Endothelial cell (in vitro differentiated cells): ENCODE data around the gene PNMA8A. TPM values are rescaled to one million over a fixed set of nuclear protein-coding genes. Genes with fewer than 3 reads are reported as not detected.

Experiments used
- DNase-seq: peaks from one replicate; pipeline ENCODE4 v3.0.0; 2021; ENCODE audit warnings: low spot score
- H3K27ac Mint-ChIP-seq: one replicate; pipeline ENCODE4 v1.8.0; 2021; ENCODE audit warnings: mixed read lengths, inconsistent platforms; ENCODE audit not compliant: unreplicated experiment
- H3K27me3 Mint-ChIP-seq: one replicate; pipeline ENCODE4 v1.8.0; 2021; ENCODE audit warnings: mild to moderate bottlenecking, moderate library complexity, mixed read lengths, inconsistent platforms; ENCODE audit not compliant: unreplicated experiment
- H3K36me3 Mint-ChIP-seq: one replicate; pipeline ENCODE4 v1.8.0; 2021; ENCODE audit warnings: mild to moderate bottlenecking, low read depth, mixed read lengths, inconsistent platforms; ENCODE audit not compliant: unreplicated experiment
- H3K4me1 Mint-ChIP-seq: one replicate; pipeline ENCODE4 v1.8.0; 2021; ENCODE audit warnings: mild to moderate bottlenecking, mixed read lengths, inconsistent platforms; ENCODE audit not compliant: unreplicated experiment
- H3K4me3 Mint-ChIP-seq: one replicate; pipeline ENCODE4 v1.8.0; 2021; ENCODE audit warnings: mild to moderate bottlenecking, mixed read lengths, inconsistent platforms; ENCODE audit not compliant: unreplicated experiment
- H3K9me3 Mint-ChIP-seq: one replicate; pipeline ENCODE4 v1.8.0; 2021; ENCODE audit warnings: mixed read lengths, inconsistent platforms; ENCODE audit not compliant: unreplicated experiment
- total RNA-seq: library from RNA; stranded (reverse); fragmentation: NEBNext Ultra II Directional; extraction: Animal tissue kit (Norgen Biotek cat#: 25700); gene quantifications from one replicate; pipeline ENCODE4 v1.2.1, GENCODE V29; 2021; ENCODE audit not compliant: unreplicated experiment
- TF ChIP-seq, protein P1 (sequence below): fragments of 200-600 bp; sonication (generic); IDR thresholded peaks from one replicate; pipeline ENCODE4 v1.5.0; 2021; ENCODE audit warnings: antibody characterized with exemption; ENCODE audit not compliant: unreplicated experiment

Gene PNMA8A
- total RNA-seq, 1 donor from 2014 or later, result 12.4 TPM

DNA sequence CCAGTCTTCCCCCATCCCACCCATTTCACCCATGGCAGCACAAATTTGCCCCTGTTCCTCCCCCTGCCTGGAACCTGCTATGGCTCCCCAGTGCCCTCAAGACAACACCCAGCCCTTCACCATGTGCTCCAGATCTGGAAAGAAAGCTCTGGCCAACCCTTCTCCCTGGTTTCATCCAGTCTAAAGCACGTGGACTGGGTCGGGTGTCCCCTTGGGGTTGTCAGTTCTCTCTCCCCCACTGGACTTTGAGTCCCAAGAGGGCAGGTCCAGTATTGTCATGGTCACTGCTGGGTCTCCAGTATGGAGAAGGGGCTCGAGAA, 43.9 kb upstream of the PNMA8A start:
- no peaks in the 10 kb centered on the region for H3K4me1 Mint-ChIP-seq
- H3K36me3 Mint-ChIP-seq, result no peaks in the 10 kb centered on the region
- peaks cover 5% of the 10 kb centered on the region for H3K27me3 Mint-ChIP-seq
- TF ChIP-seq, protein P1, sequence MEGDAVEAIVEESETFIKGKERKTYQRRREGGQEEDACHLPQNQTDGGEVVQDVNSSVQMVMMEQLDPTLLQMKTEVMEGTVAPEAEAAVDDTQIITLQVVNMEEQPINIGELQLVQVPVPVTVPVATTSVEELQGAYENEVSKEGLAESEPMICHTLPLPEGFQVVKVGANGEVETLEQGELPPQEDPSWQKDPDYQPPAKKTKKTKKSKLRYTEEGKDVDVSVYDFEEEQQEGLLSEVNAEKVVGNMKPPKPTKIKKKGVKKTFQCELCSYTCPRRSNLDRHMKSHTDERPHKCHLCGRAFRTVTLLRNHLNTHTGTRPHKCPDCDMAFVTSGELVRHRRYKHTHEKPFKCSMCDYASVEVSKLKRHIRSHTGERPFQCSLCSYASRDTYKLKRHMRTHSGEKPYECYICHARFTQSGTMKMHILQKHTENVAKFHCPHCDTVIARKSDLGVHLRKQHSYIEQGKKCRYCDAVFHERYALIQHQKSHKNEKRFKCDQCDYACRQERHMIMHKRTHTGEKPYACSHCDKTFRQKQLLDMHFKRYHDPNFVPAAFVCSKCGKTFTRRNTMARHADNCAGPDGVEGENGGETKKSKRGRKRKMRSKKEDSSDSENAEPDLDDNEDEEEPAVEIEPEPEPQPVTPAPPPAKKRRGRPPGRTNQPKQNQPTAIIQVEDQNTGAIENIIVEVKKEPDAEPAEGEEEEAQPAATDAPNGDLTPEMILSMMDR, result no peak
- no peak overlapping the region for H3K27ac Mint-ChIP-seq
- no peak for DNase-seq
- peaks cover 3% of the 10 kb centered on the region for H3K9me3 Mint-ChIP-seq
- H3K4me3 Mint-ChIP-seq, result no peak overlapping the region

DNA sequence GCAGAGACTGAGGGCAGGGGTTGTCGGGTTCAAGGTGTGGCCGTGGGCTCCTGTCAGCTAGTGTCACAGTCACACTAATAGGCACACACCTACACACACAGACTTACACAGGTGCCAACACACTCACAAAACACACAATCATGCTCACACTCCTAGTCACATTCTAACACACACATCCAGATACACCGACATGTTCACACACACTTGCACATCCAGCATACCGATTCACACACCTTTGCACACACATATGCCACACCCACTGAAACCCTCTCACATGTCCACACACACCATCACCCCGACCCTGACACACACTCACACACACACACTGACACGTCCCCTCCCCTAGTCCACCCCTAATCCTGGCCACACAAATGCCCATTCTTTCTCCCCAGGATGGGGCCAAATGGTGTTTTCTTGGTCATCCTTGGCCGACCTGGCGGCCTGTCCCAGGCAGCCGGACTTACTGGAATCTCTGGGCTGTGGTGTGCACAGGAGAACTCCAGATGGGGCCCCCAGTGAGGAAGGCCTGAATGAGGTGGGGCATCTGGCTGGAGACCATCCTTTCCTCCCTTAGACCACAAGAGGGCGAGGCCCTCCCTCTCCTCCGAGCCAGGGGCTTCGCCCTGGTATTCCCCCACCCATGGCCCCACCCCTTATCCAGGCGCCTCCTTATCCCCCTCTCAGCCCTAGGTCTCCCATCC, 43.4 kb upstream of the PNMA8A start:
- Mint-ChIP-seq H3K27me3 (peaks cover 5% of the 10 kb centered on the region), H3K9me3 (peaks cover 3% of the 10 kb centered on the region), H3K4me3 (no peak overlapping the region), H3K4me1 (no peaks in the 10 kb centered on the region), H3K36me3 (no peaks in the 10 kb centered on the region), H3K27ac (no peak overlapping the region)
- no peak for DNase-seq
- TF ChIP-seq, protein P1, result no peak

DNA sequence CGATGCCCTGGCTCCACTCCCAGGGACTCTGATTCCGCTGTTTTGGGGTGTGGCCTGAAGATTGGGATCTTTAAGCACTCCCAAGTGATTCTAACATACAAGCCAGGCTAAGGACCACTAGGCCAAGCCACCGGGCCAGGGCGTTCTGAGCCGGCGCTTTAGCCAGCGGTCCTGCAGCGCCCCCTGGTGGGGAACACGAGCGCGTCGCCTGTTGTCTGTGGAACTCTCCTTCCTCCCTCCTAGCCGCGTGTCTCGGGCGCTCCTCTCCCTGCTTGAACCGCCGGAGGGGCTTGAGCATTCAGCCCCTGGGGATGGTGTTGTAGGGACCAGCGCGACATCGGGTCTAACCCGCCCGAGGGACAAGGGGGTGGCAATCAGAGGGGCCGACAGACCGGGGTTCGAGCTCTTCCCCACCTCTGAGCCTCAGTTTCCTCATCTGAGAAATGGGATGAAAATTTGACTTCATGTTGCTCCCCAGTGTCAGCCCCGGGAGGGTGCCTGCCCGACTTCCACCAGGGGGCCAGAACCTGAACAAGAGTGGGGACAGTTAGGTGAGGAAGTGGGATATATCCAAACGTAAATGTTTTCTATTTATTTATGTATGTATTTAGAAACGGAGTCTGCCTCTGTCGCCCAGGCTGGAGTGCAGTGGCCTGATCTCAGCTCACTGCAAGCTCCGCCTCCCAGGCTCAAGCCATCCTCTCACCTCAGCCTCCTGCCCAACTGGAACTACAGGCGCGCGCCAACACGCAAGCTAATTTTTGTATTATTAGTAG, 42.3 kb upstream of the PNMA8A start:
- H3K27ac Mint-ChIP-seq, result no peak overlapping the region
- no peaks in the 10 kb centered on the region for H3K36me3 Mint-ChIP-seq
- peaks cover 3% of the 10 kb centered on the region for H3K9me3 Mint-ChIP-seq
- TF ChIP-seq, protein P1, result peak; percentile 99
- H3K27me3 Mint-ChIP-seq, result peaks cover 4% of the 10 kb centered on the region
- H3K4me1 Mint-ChIP-seq, result no peaks in the 10 kb centered on the region
- DNase-seq, result peak; percentile 96
- H3K4me3 Mint-ChIP-seq, result no peak overlapping the region

DNA sequence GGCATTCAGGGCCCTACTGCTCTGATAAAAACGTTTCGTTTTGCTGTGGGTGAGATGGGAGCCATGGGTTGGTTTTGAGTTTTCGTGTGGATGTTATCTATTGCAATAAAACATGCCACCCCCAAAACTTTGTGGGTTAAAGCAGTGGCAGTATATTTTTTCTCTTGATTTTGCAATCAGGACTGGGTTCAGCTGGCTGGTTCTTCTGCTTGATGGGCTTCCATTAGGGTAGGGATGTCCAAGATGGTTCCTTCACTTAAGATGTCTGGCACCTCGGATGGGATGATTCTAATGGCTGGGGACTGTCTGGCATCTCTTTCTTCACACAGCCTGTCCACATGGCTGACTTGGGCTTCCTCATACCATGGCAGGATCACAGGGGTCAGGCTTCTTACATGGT, 39.9 kb upstream of the PNMA8A start:
- H3K27ac Mint-ChIP-seq, result no peak overlapping the region
- H3K27me3 Mint-ChIP-seq, result peaks cover 4% of the 10 kb centered on the region
- no peak overlapping the region for H3K4me3 Mint-ChIP-seq
- no peak for DNase-seq
- no peaks in the 10 kb centered on the region for H3K36me3 Mint-ChIP-seq
- H3K9me3 Mint-ChIP-seq, result peaks cover 3% of the 10 kb centered on the region
- H3K4me1 Mint-ChIP-seq, result no peaks in the 10 kb centered on the region
- TF ChIP-seq, protein P1, result no peak

DNA sequence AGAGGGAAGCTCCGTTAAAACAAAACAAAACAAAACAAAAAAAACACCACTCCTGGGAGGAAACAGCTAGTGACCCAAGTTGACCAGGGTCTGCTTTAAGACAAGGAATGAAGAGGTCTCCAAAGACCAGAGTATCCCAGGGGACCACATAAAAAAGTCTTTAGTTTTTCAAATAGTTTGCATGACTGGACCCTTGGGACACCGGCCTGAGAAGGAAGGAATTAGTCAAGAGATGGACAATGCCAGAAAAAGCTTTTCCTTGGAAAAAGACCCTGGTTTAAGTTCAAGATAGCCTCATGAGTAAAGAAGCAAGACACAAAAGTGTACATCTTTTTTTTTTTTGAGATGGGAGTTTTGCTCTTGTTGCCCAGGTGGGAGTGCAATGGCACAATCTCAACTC, 36.8 kb upstream of the PNMA8A start:
- TF ChIP-seq, protein P1, result no peak
- no peak overlapping the region for H3K4me3 Mint-ChIP-seq
- no peak overlapping the region for H3K27ac Mint-ChIP-seq
- no peaks in the 10 kb centered on the region for H3K4me1 Mint-ChIP-seq
- H3K27me3 Mint-ChIP-seq, result peaks cover 8% of the 10 kb centered on the region
- peaks cover 4% of the 10 kb centered on the region for H3K36me3 Mint-ChIP-seq
- peaks cover 8% of the 10 kb centered on the region for H3K9me3 Mint-ChIP-seq
- no peak for DNase-seq
